Adrenal gland (tissue), 5 donors: ENCODE measurements around the gene TTLL10.

ENCODE experiments used
- POLR2A ChIP-seq, 2 donors: fragments of 450-650 bp; IDR thresholded peaks; one replicate each; pipeline ENCODE4 v1.6.1; 2017; ENCODE audit warnings: antibody characterized with exemption in 2 of 2, mild to moderate bottlenecking in 2 of 2, moderate library complexity in 1 of 2
- TF ChIP-seq, protein P1 (sequence below), 6 experiments: fragments of 450-650 bp in 4 of 6; fragments of 200-600 bp in 2 of 6; sonication (generic) in 1 of 6; IDR thresholded peaks; 1 replicate in 5 of 6; 2 replicates in 1 of 6; pipeline versions ENCODE4 v1.5.1 to v1.8.0; 2016 to 2021; ENCODE audit warnings: antibody characterized with exemption in 6 of 6, mild to moderate bottlenecking in 2 of 6, moderate library complexity in 1 of 6
- donor health status: DM: no; HTN: no; CAD: no.

GRCh38 chr1:1157426-1157913, 16.2 kb upstream of the TTLL10 start:
- TF ChIP-seq, protein P1, sequence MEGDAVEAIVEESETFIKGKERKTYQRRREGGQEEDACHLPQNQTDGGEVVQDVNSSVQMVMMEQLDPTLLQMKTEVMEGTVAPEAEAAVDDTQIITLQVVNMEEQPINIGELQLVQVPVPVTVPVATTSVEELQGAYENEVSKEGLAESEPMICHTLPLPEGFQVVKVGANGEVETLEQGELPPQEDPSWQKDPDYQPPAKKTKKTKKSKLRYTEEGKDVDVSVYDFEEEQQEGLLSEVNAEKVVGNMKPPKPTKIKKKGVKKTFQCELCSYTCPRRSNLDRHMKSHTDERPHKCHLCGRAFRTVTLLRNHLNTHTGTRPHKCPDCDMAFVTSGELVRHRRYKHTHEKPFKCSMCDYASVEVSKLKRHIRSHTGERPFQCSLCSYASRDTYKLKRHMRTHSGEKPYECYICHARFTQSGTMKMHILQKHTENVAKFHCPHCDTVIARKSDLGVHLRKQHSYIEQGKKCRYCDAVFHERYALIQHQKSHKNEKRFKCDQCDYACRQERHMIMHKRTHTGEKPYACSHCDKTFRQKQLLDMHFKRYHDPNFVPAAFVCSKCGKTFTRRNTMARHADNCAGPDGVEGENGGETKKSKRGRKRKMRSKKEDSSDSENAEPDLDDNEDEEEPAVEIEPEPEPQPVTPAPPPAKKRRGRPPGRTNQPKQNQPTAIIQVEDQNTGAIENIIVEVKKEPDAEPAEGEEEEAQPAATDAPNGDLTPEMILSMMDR (IDR thresholded peaks at IDR 0.05), result no peak
- peak in 1 of 2 donors; percentile 49 for TF ChIP-seq POLR2A (IDR thresholded peaks at IDR 0.05)
